ENCODE data around the gene MTERF4.

Gene MTERF4

DNA sequence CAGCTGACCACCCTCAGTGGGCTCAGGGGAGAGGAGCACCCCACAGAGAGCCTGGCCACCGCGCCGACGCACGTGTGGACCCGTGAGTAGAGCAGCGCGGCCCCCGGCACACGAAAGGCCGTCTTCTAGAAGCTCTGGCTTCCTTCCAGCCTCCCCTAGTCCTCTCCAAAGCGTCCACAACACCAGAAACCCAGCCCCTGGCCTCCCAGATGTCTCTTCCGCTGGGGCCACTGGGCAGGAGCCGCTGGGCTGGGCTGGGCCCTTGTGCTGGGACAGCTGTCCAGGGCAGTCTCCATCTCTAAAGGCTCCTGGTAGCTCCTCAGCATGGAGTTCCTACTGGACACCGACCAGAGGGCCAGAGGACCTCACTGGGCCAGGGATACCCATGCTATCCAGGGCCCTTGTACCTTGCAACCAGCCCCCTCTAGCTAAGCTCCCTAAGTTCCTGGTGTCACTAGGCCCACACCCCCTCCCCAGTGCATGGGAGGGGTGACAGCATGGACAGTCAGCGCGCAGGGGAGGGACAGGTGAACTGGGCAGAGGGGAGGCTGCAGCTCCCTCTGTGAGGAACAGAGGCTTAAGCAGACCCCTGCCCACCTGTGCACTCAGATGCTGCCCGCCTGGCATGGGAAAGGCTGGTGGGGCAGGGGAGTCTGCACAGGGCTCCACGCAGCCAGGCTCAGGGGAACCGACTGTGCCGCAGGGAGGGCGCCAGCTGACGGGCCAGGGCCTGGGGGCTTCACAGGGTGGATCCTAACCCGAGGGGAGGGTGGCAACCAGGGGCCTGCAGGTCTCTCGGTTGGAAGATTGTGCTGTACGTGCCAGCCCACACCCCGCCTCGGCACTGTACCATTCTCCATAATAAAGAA lies 32.9 kb downstream of the MTERF4 start:
- DNase-seq = no peak

DNA sequence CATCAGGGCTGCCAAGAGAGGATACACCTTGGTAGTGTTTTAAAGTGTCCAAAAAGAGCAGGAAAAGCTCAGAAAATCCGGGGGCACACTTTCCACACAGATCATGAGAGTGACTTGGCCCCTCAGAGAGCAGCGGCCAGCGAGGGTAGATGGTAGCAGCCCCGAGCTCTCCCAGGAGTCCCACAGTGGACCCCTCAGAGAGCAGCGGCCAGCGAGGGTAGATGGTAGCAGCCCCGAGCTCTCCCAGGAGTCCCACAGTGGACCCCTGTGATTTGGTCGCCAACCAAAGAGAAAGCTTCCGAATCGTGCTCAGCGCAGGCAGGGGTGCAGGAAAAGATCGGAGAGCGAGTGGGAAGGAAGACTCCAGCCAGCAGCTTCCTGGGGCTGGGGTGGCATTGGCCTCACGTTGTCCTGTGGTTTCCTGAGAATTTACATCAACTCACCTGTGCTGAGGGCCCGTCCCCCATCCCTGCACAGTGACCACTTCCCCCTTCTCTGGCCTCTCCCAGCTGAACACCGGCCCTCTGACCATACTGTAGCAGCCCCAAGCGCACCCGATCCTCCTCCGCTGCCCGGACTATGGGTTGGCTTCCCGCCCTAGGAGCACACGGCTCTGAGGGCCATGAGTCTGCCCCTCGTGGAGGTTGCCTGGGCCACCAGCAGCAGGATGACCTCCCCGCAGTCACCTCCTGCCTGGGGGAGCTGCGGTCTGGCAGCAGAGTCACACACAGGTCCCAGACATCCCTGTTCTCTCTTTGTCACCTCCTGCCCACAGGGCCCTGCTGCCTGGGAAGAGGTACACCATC lies 33.7 kb downstream of the MTERF4 start:
- no peak for DNase-seq

DNA sequence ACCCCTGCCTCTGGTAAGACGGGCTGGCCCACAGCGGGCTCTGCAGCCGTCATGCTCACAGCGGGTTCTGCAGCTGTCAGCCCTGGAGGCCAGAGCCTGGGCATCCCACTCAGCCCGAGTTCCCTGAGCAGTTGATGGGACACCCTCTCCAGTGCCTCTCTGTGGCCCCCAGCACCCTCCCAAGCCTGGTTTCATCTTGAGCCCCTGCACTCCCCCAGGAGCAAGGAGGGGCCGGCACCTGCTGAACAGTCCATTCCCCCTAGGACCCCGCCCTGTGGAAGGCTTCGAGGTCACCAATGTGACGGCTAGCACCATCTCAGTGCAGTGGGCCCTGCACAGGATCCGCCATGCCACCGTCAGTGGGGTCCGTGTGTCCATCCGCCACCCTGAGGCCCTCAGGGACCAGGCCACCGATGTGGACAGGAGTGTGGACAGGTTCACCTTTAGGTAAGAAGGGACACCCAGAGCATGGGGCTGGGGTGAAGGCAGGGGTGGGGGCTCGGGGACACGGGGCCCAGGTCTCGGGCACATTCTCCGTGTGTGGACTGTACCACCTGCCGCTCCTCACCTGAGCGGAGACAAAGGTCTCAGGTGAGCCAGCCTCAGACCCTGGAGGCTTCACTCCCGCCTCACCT lies 34.5 kb downstream of the MTERF4 start:
- DNase-seq = no peak

DNA sequence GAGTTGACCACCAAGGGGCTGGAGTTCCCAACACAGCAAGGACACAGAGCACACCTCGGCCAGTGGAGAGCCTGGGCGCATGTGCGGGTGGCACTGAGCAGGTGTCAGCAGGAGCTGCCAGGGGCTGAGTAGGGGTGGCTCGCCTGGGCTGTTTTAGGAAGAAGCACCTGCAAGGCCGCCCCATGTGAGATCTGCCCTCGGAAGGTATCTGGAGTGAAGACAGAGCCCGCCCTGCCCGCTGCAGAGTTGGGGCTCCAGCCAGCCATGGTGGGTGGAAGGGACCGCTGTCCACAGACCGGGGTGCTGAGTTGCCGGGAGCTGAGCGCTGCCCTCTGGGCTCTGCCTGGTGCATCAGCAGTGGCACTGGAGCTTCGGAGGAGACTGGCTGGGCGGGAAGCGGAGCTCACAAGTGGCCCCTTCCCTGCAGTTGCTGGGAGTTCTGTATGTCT lies 35.2 kb downstream of the MTERF4 start:
- DNase-seq = no peak

DNA sequence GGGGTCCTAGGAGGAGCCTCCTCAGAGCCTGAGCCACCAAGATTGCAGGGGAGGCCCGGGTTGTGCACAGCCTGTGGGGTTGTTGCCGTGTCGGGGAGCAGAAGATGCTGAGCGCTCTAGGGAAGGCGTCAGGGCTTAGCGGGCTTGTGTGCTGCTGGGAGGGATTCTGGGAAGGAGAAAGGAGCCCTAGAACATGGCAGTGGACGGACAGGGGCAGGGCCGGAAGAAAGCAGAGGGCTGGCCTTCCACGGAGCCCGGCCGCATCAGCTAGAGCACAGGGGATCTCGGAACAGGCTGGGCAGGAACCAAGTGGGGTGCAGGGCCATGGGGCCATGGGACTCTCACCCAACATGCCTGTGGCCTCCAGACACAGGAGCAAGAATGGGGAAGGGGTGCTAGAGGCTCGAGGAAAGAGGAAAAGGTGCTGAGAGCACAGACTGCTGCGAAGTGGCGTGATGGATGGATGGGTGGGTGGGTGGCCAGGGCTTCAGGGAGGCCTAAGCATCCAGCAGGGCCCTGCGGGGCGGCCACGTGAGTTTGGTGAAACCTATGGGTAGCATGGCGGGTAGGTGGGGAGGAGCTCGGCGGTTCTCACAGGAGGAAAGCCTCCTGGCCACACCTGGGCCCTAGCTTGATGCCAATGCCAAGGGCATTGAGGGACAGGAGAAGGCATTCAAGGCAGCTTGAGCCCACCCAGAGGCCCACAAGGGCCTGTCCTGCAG lies 35.8 kb downstream of the MTERF4 start:
- no peak for DNase-seq

DNA sequence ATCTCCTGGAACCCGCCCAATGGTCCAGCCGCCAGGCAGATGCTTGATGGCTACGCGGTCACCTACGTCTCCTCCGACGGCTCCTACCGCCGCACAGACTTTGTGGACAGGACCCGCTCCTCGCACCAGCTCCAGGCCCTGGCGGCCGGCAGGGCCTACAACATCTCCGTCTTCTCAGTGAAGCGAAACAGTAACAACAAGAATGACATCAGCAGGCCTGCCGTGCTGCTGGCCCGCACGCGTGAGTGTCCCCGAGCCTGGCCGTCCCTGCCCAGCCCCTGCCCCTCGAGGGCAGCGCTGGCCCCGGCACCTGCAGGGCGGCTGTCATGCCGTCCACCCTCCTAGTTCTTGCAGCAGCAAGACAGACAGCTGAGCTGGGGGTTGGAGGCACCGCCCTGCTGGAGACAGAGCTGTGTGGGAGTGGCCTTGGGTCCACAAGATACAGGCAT lies 36.7 kb downstream of the MTERF4 start:
- no peak for DNase-seq

DNA sequence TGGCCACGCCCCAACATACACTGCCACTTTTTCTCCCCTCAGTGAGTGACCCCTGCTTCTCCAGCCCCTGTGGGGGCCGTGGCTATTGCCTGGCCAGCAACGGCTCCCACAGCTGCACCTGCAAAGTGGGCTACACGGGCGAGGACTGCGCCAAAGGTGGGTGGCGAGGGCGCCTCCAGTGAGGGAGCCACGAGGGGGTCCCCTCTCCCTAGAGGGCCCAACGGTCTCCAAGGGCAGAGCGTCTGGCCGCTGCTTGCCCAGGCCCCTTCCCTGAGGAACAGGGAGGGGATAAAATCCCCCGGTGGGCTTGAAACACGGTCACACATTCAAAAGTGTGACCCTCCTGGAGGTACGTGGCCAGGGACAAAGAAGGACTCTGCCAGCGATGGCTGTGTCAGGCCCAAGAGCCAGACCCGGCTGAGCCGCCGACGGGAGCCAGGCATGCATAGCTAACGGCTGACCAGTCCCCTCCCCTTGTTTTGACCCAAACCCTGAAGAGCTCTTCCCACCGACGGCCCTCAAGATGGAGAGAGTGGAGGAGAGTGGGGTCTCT lies 37.2 kb downstream of the MTERF4 start:
- no peak for DNase-seq

DNA sequence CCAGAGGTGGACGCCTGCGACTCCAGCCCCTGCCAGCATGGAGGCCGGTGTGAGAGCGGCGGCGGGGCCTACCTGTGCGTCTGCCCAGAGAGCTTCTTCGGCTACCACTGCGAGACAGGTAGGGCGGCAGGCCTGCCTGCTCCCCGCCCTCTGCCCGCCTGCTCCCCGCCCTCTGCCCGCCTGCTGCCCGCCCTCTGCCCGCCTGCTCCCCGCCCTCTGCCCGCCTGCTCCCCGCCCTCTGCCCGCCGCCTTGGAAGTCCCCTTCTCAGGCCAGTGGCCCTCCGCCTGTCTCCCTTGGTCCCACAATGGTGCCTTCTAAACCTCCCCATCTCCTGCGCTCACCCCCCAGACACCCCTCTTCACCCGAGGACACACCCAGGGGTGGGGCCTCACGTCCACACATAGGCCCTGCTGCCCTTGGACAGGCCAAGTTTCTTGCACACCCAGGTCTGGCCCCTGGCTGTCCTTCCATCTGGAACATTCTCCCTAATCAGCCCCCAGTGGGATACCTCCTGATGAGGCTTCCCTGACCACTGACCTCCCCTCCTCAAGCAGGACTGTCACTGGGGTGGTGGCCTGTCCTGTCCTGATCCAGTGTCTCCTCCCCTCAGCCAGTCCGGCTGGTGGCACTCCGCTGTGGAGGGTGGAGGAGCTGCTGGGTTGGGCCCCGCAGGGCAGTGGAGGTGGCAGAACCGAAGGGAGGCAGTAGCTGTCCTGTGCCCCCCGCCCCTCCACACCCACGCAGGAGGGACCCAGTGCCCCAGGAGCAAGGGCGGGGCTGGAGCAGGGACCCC lies 37.9 kb downstream of the MTERF4 start:
- DNase-seq = peak; percentile 67

DNA sequence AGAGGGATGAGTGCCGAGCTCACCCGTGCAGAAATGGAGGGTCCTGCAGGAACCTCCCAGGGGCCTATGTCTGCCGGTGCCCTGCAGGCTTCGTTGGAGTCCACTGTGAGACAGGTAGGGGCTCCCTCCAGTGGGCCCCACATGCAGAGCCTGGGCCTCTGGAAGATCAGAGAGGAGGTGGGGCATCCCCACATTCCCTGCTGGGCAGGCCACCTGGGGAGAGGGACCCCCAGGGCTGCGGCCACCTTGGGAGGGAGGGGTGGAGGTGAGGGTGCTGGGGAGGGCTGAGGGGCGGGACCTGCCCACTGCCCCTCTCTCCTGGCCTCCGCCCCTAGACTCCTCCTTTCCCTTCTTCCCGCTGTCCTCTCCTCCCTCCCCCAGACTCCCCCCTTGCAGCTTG lies 38.5 kb downstream of the MTERF4 start:
- DNase-seq = no peak

DNA sequence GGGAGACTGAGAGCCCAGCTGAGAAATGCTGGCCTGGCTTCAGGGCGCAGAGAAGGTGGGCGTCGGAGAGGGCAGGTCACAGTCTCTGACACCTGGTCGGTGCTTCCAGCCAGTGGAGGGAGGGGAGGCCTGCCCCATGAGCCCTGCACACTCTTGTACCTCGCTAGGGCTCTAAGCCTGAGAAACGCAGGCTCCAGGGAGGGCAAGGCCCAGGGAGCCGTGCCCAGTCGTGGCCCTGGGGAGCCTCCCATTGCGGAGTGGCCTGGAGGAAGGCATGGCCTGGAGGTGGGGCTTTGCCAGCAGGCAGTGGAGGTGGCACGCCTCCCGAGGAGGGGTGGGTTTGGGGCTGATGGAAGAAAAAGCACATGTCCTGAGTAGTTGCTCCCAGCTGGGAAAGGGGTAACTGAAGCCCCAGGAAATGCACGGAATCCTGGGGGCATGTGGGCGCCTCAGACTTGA lies 39.0 kb downstream of the MTERF4 start:
- no peak for DNase-seq

DNA sequence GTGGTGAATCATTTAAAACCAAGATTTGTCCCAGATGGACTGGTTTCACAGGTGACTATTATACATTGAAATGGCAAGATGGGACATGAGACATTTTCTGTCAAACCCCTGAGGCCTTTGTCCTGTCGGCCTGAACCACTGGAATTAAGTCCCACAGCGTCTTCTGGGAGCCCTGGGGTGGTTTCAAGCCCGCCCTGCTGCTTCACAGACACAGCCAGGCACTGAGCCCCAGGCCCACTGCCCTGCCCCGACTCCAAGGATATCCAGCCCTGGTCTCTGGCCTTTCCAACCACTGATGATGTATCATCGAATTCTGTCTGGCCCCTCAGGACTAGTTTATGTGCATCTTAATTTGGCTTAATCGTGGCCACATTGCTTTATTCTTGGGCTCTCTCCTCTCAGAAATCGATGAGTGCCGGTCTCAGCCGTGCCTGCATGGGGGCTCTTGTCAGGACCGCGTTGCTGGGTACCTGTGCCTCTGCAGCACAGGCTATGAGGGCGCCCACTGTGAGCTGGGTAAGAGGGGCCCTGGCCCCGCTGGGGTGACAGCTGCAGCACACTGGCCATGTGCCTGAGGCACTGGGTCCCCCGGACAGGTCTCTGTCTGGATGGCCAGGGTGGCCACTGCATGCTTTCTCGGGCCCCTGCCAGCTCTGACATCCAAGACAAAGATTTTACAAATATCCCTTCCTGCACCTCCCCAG lies 39.5 kb downstream of the MTERF4 start:
- DNase-seq = no peak

DNA sequence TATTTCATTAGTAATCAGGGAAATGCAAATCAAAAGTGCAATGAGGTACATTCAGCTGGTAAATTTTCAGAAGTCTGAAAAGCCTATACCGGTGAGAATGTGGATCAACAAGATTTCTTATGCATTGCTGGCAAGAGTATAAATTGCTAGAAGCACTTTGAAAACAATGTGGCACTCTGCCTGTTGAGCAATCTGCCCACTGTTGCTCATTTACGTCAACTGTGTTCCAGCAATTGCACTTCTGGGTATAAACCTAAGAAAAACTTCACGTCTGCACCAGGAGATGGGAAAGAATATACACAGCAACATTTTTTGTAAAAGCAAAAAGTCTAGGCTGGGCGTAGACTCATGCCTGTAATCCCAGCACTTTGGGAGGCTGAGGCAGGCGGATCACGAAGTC lies 40.8 kb downstream of the MTERF4 start:
- no peak for DNase-seq

DNA sequence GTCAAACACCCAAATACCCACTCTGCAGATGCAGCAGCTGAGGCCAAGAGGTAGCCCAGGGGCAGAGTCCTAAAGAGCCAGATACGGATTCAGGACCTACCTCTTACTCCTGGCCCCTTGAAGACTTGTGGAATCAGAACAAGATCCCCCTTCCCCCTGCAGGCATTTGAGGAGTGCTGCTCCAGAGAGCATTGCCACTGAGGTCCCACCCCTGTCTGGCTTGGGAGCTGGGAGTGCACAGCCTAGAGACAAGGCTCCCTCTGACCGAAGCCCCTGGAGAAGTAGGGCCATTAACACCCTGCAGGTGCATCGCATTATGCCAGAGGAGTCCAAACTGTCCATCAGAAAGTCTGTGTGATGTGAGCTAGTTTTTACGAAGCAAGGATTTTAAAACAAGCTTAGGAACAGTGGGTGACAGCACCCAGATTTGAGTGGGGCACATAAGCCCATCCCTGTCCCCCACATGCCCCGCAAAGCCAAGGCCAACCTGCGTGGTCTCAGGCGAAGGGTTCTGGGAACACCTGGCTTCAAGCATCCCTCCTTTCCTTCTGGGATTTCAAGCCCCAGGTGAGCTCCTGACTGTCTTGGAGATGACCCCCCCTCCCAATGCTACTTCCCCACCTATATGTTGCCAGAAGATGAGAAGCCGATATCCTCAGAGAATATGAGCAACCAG lies 48.4 kb downstream of the MTERF4 start:
- DNase-seq = no peak

DNA sequence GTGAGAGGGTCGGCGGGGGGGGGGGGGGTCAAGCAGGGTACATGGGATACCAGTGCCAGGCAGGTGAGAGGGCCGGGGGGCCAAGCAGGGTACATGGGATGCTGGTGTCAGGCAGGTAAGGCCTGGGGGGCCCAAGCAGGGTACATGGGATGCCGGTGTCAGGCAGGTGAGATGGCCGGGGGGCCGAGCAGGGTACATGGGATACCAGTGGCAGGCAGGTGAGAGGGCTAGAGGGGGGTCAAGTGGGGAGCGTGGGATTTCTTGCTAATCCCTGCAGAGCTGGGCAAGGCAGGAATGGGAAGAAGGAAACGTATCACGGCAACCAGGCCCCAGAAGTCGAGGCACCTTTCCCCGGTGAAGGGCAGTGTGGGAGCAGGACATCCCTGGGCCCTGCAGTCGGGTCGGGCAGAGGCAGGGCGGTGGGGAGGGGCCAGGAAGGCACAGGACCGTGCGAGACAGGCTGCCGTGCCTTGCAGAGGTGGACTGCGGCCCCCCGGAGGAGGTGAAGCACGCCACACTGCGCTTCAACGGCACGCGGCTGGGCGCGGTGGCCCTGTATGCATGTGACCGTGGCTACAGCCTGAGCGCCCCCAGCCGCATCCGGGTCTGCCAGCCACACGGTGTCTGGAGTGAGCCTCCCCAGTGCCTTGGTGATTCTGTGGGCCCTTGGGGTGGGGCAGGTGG lies 49.3 kb downstream of the MTERF4 start:
- DNase-seq = no peak

DNA sequence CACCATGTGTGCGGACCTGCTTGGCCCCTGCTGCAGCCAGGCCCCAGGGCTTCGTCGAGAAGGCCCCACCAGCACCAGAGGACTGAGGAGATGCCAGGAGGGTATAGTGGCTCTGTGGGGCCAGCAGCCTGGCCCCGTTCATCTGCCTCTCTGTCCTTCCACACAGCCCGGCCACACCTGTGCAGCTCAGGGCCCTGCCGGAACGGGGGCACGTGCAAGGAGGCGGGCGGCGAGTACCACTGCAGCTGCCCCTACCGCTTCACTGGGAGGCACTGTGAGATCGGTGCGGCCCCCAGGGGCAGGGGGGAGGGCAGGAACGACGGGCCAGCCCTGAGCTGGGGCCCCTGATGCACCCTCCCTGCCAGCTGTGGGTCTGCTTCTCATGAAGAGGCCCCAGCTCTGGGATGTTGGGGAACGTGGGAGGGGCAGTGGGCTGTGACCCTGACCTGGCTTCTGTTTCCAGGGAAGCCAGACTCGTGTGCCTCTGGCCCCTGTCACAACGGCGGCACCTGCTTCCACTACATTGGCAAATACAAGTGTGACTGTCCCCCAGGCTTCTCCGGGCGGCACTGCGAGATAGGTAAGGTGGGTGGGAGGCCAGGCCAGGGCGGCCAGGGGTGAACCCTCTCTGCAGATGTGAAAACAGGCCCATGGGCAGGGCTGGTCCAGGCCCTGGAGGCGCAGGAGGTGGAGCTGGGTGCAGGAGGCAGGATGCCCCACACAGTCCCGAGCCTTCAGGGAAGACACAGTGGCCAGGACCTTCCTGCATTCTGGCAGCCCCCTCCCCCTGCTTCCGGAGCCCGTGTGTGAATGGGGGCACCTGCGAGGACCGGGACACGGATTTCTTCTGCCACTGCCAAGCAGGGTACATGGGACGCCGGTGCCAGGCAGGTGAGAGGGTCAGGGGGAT lies 50.3 kb downstream of the MTERF4 start:
- DNase-seq = no peak

DNA sequence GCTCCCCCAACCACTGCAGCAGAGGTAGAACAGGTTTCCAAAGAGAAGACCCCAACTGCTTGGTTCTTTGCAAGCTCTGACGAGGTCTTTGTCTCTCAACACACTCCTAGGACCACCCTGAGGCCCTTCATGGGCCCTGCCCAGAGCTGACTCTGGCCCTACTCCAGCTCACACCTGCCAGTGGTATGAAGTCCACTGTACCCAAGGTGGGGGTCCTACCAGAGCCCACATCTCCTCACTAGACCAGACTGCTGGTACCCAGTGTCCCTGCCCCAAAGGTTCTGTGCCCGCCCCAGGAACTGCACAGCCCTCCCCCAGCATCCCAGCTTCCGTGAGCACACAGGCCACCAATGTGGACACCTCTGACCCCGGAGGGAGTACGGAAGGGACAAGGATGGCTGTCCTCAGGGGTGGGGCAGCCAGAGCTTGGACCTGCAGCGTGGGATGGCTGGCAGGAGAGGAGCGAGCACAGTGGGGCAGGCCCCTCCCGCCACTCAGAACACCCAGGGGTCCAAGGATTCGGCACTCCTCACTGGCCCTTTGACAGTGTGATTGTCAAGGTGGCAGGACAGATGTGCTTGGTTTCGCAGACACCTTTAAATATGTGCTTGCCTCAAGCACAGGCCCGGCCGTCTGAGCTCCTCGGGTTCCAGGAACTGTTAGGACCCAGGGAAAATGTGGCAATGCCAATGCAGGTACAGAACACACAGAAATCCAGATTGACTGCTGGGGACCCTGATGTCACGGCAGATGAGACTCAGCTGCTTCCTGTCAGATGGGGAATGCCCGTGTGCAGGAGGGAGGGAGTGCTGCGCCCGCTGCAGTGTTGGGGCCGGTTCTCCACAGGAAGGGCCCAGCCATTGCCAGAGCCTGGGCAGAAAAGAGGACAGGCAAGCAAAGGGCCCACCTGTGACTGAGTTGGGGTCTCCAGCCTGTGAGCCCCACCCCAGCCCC lies 51.2 kb downstream of the MTERF4 start:
- DNase-seq = no peak
